GM19463 (cell line): Measurements from ENCODE around the gene GLTPD2.

Experiments used
- ATAC-seq: cut with Tn5 transposase; IDR thresholded peaks from one replicate; pipeline ENCODE4 v1.9.1; 2021; ENCODE audit warnings: mild to moderate bottlenecking, moderate library complexity; ENCODE audit not compliant: unreplicated experiment

Gene GLTPD2

DNA sequence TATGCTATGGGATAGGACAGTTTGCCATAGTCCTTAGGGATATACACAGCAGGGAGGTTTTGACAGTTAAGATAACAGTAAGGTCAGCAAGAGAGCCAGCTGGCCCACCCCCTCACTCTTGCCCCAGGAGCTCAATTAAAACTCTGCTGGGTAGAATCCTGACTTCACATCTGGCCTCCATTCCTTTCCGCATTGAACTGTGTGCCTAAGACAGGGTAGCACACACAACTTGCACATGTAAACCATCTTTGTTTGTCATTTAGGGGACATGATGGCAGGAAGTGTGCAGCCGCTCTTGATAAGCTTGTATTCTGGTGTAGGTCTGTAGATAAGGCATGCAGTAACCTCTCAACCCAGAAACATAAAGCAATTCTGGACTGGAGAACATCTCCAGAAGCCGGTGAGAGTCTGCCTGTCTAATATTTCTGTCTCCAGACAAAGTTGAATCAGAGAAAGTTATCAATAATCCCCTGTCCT lies 49.6 kb downstream of the GLTPD2 start:
- ATAC-seq: no peak

DNA sequence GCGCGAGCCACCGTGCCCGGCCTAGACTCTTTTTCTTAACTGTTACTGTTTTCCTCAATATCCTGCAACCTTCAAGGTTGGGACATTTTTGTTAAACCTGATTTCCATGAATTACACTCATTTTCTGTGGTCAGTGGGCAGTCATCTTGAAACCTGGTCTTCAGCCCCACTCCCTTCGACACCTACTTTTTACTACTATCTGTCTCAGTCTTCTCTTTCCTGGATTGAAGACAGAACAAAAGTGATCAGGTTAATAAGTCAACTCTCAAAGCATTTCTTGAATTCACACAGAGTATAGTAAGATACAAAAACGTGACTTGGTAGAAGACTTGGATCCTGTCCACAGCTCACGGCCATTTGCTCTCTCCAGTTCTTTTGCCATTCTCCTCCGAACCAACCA lies 50.5 kb downstream of the GLTPD2 start:
- ATAC-seq: no peak
